ENCODE data around the gene TRIM33.

GRCh38 chr1:114492978-114493377, 18.0 kb downstream of the TRIM33 start:
- TF ChIP-seq CTCF (IDR thresholded peaks at IDR 0.05; ENCODE audit: extremely low read depth in 1 of 2, insufficient read depth in 1 of 2, low read depth in 1 of 2, low read length in 2 of 2) (no peak), EZH2 (IDR thresholded peaks at IDR 0.05; ENCODE audit: borderline replicate concordance, low read depth, low read length, severe bottlenecking) (no peak), POLR2A (IDR thresholded peaks at IDR 0.05; ENCODE audit: low read depth, low read length) (no peak), FOS (IDR thresholded peaks at IDR 0.05; ENCODE audit: borderline replicate concordance, insufficient read depth, low read length) (no peak), POLR2AphosphoS5 (IDR thresholded peaks at IDR 0.05; ENCODE audit: insufficient read depth, low read depth, low read length) (no peak), JUN (IDR thresholded peaks at IDR 0.05; ENCODE audit: borderline replicate concordance, insufficient read depth, insufficient read length, low read depth) (no peak), MYC (IDR thresholded peaks at IDR 0.05; ENCODE audit: low read depth, low read length) (no peak)

All from endothelial cell of umbilical vein (primary cell).